Neural cell (in vitro differentiated cells): Measurements from ENCODE around the gene INVS.

Experiments
- CTCF ChIP-seq: fragments of 450-650 bp; IDR thresholded peaks from 2 replicates; pipeline ENCODE4 v1.5.1; 2014; ENCODE audit warnings: antibody characterized with exemption, mild to moderate bottlenecking, moderate library complexity; ENCODE audit not compliant: poor library complexity, severe bottlenecking
- EP300 ChIP-seq: fragments of 450-650 bp; conservative IDR thresholded peaks from 2 replicates; pipeline ENCODE4 v1.6.1; 2014; ENCODE audit warnings: antibody characterized with exemption, mild to moderate bottlenecking, moderate library complexity; ENCODE audit not compliant: poor library complexity, severe bottlenecking
- EZH2 ChIP-seq: fragments of 200-600, 300-800 bp; shearing (Covaris generic), sonication (generic); IDR thresholded peaks from 2 replicates; pipeline ENCODE4 v1.6.1; 2014; ENCODE audit warnings: antibody characterized with exemption, low read length, borderline replicate concordance, mild to moderate bottlenecking; ENCODE audit not compliant: insufficient read depth, poor library complexity, severe bottlenecking
- POLR2AphosphoS5 ChIP-seq: IDR thresholded peaks from 2 replicates; pipeline ENCODE4 v1.6.1; 2012
- REST ChIP-seq: IDR thresholded peaks from 2 replicates; pipeline ENCODE4 v1.6.1; 2012; ENCODE audit warnings: borderline replicate concordance
- SMC3 ChIP-seq: fragments of 450-650 bp; conservative IDR thresholded peaks from 2 replicates; pipeline ENCODE4 v1.6.1; 2014; ENCODE audit warnings: antibody characterized with exemption, mild to moderate bottlenecking, moderate library complexity; ENCODE audit not compliant: poor library complexity

GRCh38 chr9:100084128-100084453 is 15.0 kb upstream of the INVS start:
- TF ChIP-seq POLR2AphosphoS5 (no peak), EP300 (no peak), CTCF (no peak), EZH2 (no peak), REST (no peak), SMC3 (no peak)
